Measurements from ENCODE around the gene PRCC.

DNA sequence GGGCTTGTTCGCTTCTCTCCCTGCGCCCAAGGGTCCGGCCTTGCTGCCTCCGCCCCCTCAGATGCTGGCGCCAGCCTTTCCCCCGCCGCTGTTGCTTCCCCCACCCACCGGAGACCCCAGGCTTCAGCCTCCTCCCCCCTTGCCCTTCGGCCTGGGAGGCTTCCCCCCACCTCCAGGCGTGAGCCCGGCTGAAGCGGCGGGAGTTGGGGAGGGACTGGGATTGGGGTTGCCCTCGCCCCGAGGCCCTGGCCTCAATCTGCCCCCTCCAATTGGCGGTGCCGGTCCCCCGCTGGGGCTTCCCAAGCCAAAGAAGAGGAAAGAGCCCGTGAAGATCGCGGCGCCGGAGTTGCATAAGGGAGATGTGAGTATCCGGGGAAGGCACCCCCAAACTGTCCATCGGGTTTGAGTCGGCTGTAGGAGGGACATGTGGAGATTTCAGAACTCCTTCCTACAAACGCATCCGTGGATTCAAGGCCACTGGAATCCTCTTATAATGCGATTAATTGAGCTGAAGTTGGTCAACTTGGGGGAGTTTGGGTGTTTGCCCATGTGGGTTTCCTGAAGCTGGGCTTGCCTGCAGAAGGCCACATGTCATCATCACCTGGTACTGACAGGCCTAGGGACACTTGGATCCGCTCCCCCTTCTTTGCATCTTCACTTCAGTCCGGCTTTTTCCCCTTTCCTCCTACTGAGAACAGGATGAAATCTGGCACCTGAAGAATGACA, 707 bp downstream of the PRCC start:
- TF ChIP-seq, protein P1, sequence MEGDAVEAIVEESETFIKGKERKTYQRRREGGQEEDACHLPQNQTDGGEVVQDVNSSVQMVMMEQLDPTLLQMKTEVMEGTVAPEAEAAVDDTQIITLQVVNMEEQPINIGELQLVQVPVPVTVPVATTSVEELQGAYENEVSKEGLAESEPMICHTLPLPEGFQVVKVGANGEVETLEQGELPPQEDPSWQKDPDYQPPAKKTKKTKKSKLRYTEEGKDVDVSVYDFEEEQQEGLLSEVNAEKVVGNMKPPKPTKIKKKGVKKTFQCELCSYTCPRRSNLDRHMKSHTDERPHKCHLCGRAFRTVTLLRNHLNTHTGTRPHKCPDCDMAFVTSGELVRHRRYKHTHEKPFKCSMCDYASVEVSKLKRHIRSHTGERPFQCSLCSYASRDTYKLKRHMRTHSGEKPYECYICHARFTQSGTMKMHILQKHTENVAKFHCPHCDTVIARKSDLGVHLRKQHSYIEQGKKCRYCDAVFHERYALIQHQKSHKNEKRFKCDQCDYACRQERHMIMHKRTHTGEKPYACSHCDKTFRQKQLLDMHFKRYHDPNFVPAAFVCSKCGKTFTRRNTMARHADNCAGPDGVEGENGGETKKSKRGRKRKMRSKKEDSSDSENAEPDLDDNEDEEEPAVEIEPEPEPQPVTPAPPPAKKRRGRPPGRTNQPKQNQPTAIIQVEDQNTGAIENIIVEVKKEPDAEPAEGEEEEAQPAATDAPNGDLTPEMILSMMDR (conservative IDR thresholded peaks at IDR 0.05 in 1 of 2, IDR thresholded peaks at IDR 0.05 in 1 of 2; ENCODE audit: extremely low read depth in 1 of 2, insufficient read depth in 1 of 2, low read depth in 1 of 2, low read length in 2 of 2) = no peak
- no peak for TF ChIP-seq EZH2 (IDR thresholded peaks at IDR 0.05; ENCODE audit: borderline replicate concordance, low read length)
